Activated CD4-positive, CD25-positive, alpha-beta regulatory T cell treated with anti-CD3 and anti-CD28 coated beads, Interleukin-2, amount 50 U/mL, for 72 hours (primary cell): ENCODE measurements around the gene DMXL2.
"Not testable (repeated sequence)": the region's sequence is repeated elsewhere in the genome, so short reads cannot be mapped to it uniquely, and the experiment has no call there.

Source experiments
- DNase-seq: peaks from one replicate; pipeline ENCODE4 v3.0.0; 2021

DMXL2 gene, protein sequence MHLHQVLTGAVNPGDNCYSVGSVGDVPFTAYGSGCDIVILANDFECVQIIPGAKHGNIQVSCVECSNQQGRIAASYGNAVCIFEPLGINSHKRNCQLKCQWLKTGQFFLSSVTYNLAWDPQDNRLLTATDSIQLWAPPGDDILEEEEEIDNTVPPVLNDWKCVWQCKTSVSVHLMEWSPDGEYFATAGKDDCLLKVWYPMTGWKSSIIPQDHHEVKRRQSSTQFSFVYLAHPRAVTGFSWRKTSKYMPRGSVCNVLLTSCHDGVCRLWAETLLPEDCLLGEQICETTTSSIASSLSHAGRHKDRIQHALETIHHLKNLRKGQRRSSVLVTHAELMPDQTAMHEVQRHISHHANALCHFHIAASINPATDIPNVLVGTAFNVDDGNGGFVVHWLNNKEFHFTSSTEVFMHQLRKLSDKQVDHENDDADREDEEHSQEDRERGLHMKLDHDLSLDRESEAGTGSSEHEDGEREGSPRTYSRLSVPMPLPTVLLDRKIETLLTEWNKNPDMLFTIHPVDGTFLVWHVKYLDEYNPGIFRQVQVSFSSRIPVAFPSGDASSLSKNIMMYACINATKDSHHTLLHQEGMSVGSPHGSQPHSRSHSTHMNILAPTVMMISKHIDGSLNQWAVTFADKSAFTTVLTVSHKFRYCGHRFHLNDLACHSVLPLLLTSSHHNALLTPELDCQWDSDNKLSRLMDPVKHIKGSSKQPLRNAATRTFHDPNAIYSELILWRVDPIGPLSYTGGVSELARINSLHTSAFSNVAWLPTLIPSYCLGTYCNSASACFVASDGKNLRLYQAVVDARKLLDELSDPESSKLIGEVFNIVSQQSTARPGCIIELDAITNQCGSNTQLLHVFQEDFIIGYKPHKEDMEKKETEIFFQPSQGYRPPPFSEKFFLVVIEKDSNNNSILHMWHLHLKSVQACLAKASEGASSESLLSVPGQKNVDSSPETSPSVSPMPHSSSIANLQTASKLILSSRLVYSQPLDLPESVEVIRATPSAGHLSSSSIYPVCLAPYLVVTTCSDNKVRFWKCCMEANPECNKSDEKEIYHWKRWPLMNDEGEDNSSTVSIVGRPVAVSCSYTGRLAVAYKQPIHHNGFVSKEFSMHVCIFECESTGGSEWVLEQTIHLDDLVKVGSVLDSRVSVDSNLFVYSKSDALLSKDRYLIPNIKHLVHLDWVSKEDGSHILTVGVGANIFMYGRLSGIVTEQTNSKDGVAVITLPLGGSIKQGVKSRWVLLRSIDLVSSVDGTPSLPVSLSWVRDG (N-terminal part only)

DNA sequence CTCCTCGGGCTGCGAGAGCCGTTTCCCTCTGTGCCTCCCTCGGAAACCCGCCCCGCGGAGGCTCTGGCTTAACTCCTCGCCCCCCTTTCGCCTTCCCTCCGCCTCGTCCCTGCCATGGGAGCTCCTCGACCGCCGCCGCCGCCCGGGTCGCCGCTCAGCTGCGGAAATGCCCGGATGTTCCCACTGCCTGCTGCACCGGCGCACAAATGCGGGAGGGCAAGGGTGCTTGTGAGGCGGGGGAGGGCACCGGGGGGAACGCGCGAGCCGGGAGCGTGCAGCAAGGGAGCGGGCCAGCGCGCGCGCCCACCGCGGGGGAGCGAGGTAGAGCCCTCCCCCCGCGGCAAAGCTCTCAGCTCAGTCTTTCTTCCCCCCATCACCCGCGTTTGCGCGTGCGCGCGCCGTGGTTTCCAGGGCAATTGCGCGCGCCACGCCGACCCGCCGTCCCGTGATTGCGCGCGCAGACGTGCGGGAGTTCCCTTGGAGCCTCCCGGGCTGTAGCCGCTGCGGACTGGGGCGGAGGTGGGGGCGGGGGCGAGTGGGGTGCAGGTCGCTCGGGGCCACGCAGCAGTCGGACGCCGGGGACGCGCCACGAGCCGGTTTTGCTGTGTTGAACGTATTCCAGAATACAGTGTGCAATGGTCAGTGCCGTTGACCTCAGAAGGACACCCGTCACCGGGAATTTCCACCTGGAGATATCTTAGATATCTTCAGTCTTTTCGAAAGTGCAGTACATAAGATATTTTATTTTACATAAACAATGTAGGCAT is at the start of gene DMXL2:
DMXL2 (minus strand) TSS at position 168 of the 767 bp plus-strand sequence. CDS start 226 bp downstream, outside the sequence.
- peak; percentile 61 for DNase-seq

DNA sequence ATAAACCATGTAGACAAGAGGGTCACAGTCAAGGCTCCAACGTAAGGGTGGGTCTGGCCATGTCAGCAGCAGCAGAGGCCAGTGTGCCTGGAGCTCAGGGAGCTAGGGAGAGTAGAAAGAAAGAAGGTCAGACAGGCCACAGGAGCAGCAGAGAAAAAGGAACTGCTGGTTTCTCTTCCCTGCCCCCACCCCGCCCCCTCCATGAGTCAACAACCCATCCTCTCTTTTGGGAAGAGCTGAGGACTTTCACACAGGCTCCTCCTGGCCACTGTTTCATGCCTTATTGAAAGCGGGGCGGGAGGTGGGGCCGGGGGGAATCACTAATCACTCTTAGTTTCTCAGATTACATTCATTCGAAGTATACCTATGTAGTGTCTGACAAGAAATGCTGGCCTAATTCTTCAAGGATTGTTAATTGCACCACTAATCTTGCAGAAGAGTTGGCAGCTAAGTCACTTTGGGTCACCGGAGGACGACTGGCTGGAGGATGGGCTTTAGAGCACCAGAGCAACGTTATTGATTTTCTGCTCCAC is 49.6 kb upstream of the DMXL2 start:
- DNase-seq: no peak

DNA sequence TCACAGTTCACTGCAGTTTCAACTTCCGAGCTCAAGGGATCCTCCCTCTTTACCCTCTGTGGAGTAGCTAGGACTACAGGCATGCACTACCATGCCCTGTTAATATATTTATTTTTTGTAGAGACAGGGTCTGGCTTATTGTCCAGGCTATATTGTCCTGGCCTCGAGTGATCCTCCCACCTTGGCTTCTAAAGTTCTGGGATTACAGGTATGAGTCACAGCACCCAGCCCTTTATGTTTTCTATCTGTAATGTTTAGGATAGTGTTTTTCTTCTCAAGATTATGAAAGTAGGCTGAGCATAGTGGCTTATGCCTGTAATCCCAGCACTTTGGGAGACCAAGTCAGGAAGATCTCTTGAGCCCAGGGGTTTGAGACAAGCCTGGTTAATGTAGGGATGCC is 46.8 kb upstream of the DMXL2 start:
- no peak for DNase-seq

DNA sequence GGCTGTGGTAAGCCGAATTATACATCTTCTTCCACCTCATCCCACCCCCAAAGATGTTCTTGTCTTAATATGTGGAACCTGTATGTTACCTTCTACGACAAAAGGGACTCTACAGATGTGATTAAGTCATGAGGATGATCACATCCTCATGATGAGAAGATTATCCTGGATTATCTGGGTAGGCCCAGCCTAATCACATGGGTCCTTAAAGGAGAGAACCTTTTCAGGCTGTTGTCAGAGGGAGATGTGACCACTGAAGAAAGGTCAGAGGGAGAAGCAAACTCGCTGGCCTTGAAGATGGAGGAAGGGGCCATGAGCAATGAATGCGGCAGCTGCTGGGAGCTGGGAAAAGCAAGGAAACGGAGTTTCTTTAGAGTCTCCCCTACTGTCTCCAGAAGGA is 45.9 kb upstream of the DMXL2 start:
- no peak for DNase-seq

DNA sequence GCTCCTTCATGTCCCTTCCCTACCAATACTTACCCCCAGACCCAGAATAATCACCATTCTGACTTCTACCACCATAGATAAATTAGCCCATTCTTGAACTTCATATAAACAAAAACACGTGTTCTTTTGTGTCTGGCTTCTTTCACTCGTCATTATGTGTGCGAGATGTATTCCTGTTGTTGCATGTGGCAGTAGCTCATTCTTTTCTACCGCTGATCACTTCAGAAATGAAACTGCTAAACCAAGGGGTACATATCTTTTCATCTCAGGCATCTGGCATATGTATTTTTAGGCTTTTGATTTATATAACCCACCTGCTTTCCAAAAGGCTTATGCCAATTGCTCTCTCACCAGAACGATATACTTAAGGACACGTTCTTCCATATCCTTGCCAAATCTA is 44.9 kb upstream of the DMXL2 start:
- no peak for DNase-seq

DNA sequence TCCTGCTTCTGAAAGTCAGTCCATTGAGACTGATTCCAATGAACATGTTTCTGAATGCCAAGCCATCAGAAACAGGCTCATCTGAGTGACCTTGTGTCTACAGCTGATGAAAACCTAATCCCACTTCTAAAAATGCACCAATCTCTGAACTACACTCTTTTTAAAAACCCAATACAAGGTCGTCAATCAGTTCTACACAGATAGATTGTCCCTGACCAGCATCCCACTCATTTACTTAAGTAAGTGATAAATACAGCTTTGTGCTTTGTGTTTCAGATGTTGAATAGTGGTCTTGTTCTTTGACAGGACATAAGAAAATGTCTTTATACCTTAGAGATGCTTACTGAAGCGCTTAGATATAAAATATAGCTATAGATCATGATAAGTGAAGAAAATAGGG is 38.5 kb upstream of the DMXL2 start:
- no peak for DNase-seq

DNA sequence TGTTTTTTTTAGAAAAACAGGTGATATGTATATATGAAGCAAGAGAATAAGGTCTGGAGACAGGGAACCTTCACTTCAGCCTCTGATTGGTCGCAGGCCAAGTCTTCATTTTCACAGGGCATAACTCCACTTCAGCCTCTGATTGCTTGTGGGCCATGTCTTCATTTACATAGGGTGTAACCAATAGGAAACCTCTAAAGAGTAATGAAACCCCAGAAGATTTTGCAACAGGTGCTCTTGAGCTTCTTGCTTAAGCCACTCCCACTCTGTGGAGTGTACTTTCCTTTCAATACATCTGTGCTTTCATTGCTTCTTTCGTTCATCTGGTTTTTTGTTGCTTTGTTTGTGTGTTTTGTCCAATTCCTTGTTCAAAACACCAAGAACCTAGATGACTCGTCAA is 36.1 kb upstream of the DMXL2 start:
- DNase-seq: no peak

DNA sequence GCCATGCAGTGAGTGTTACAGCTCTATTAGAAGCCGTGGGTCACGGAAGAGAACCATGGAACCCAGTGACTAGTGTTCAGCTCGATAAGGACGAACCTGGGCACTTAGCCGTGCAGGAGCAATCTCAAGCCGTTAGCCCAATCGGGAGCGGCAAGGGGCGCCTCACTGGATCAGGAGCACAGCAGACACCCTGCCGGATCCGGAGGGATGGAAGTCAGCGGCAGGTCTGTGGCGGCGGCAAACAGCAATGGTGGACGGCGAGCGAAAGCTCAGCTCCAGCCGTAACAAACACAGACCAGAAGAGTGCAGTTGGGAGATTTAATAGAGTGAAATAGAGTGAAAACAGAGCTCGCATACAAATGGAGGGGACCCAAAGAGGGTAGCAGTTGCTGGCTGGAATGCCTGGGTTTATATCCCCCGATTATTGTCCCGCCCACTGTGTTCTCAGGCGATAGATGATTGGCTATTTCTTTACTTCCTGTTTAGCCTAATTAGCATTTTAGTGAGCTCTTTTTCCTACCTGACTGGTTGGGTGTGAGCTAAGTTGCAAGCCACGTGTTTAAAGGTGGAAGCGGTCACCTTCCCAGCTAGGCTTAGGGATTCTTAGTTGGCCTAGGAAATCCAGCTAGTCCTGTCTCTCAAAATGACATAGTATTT is 33.0 kb upstream of the DMXL2 start:
- not testable (repeated sequence) for DNase-seq

DNA sequence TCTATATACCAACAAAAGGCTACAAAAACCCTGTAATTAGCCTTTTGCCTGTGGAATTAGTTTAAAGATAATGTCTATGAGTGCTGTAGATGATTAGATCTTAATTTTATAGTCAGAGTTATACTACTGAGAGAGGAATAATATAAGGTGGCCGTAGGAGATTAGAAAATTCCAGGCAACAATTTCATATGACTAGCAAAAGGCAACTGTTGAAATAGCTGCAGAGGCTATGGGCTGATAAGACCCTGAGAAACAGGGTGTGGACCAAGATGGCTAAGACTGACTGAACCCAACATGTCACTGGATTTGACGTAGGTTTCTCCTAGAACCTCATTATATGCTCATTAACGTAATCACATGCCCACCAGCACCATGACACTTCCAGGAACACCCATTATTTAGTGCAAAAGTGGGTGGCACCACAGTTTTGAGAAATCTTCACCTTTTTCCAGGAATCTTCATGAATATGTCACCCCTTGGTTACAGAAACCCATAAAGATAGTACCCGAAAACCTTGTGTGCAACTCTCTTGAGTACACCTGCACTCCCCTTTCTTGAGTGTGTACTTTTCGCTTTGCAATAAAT is 29.6 kb upstream of the DMXL2 start:
- no peak for DNase-seq

DNA sequence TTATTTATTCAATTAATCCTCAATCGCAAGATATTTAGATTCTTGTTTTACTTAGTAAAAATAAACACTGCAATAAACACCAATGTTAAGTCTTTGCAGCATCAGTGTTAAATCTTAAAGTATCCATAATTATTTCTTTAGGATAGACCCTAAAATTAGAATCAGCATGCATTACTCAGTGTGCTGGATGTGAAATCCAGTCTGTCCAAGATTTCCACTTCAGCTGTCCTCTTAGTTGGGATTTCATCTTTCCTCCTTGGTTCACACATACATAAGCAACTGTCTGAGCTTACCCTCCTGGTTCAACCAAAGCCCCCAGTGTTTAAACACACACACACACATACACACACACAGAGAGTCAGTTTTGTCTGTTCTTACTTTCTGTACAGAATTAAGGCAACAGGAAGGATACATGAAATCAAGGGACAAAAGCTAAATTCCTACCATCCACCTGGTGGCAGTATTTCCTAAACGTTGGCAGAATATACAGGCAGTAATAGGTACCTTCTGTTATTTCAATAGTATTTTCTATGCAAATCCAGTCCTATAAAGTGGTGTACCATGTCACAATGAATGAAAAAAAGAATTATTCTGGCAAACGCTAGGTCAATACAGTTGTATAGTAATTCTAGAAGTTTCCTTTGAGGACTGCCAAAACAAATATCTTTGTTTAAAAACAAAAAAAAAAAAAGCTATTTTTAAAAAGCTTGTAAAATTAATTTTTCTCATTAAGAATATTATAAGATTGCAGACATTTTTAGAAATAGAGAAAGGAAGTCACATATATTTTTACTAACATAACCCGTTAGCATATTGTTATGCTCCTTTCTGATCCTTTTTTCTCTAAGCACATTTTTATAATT is 27.3 kb upstream of the DMXL2 start:
- no peak for DNase-seq

DNA sequence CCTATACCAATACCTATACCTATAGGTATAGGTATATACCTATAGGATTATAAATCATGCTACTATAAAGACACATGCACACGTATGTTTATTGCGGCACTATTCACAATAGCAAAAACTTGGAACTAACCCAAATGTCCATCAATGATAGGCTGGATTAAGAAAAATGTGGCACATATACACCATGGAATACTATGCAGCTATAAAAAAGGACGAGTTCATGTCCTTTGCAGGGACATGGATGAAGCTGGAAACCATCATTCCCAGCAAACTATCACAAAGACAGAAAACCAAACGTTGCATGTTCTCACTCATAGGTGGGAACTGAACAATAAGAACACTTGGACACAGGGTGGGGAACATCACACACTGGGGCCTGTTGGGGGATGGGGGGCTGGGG is 26.1 kb upstream of the DMXL2 start:
- DNase-seq: not testable (repeated sequence)

DNA sequence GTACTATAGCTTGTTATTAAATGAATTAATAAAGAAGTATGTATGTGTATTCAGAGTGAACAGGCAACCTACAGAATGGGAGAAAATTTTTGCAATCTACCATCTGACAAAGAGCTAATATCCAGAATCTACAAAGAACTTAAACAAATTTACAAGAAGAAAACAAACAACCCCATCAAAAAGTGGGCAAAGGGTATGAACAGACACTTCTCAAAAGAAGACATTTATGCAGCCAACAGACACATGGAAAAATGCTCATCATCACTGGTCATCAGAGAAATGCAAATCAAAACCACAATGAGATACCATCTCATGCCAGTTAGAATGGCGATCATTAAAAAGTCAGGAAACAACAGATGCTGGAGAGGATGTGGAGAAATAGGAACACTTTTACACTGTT is 25.5 kb upstream of the DMXL2 start:
- not testable (repeated sequence) for DNase-seq

DNA sequence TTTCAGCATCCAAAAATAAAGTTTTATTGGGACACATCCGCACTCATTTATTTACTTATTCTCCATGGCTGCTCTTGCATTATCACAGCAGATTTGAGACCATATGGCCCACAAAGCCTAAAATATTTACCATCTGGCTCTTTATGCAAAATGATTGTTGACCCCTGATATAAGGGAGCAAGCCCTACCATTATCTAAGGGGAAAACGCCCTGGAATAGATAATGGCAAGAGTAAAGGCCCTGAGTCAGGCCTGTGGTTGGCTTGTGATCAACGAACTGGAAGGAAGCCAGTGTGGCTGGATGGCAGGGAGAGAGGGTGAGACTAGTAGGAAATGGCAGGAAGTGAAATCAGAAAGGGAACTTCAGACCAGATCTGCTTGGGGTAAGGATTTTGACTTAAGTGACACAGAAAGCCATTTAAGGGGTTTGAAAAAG is 24.6 kb upstream of the DMXL2 start:
- no peak for DNase-seq

DNA sequence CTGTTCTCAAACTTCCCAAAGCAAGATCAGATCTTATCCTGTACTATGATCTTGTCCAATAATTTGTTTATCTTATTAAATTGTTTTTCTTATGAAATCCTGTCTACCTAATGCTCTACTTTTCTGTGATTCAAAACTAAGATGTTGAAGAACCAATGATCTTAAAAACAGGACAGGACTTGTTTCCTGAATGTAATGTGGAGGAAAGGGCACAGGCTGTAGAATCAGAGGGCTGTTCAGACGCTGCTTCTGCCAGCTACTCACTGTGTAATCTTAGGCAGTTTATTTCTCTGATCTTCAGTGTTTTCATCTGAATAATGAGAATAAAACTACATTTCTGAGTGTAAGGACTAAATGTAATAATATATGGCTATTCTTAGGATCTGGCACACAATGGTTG is 20.1 kb upstream of the DMXL2 start:
- DNase-seq: no peak

DNA sequence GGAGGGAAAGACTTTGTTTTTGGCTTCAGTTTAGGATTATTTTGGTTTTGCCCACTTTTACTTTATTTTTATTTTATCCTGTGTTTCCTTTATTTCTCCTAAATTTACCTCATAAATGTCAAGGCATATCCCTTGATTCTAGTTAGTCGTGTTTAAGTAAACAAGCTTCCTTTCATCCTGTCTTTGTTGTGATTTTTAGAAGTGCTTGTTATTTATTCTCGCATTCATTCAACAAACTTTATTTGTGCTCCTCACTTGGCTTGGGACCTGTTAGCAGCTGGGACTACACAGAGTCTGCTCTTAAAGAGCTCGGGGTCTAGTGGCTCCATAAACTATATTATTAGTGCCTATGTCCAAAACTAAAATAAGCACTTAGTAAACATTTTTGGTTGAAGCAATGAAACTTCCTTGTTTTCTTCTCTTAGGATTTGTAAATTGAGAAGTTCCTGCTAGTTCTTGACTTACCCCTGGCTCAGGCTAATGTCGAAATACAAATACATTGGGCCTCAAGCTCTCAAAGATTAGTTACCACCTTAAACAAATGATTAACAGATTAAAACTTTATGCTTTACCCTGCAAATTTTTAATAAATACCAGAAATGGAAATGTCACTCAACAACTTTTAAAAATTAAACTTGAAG is 19.0 kb upstream of the DMXL2 start:
- no peak for DNase-seq

DNA sequence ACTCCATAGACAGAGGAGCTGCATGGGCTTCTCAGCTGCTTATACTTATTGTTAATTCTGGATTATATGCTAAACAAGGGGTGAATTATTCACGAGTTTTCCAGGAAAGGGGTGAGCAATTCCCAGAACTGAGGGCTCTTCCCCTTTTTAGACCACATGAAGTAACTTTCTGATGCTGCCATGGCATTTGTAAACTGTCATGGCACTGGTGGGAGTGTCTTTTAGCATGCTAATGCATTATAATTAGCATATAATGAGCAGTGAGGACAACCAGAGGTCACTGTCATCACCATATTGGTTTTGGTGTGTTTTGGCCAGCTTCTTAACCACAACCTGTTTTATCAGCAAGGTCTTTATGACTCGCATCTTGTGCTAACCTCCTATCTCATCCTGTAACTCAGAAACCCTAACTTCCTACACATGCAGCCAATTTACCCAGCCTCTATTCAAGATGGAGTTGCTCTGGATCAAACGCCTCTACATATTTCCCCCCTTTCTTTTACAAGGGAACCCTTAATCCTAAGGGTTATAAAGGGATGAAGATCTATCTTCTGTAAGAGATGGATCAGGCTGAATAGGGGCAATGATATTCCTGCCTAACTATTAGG is 12.1 kb upstream of the DMXL2 start:
- DNase-seq: no peak

DNA sequence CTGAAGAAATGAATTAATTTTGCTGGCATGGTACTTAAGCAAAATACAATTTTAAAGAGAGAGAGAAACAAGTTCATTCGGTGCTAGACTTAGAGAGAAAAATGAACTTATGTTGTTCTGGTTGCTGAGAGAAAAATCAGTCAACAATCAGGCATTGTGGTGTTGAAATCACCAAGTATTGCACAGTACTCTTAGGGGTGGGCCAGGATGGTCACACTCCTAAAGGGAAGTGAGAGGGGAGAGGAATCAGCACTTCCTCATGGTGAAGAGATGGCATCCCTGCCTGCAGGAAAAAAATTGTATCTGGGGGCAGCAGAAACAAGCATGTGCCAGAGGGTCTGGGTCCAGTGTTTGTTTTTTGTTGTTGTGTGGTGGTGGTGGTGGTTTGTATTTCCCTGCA is 7.0 kb upstream of the DMXL2 start:
- DNase-seq: no peak

DNA sequence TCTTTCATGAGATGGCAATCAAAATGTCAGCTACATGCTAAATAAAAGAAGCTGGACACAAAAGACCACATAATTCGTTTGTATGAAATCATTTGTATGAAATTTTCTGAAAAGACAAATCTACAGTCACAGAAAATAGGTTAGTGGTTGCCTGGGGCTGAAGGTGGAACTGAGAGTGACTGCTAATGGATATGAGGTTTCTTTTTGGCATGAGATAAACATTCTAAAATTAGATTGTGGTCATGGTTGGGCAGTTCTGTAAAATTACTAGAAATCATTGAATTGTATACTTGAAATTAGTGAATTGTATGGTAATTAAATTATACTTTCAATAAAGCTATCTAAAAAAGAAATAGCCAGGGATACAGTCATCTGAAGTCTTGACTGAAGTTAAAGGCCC is 2.7 kb upstream of the DMXL2 start:
- DNase-seq: no peak

DNA sequence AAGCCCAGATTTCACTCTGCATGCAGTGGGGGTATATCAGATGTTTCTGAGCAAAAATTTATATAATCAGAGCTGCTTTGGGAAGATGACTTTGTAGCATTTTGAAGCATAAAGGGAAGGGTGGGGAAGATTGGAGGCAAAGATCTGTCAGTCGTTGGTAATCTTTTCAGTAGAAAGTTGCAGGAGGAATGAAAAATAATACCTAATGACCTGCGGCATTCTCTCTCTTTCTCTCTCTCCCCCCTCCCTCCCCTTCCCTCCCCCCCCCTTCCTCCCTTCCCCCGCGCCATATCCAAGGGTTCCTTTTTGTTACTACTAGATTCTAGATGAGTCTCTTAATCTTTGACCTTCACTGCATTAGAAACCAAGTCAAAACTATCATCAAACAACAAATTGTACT is 1.5 kb upstream of the DMXL2 start:
- no peak for DNase-seq
